ENCODE measurements around the gene EFEMP1. TPM values are rescaled to one million over a fixed set of nuclear protein-coding genes. Genes with fewer than 3 reads are reported as not detected.

EFEMP1 gene
- polyA plus RNA-seq, 3 donors = not detected

DNA sequence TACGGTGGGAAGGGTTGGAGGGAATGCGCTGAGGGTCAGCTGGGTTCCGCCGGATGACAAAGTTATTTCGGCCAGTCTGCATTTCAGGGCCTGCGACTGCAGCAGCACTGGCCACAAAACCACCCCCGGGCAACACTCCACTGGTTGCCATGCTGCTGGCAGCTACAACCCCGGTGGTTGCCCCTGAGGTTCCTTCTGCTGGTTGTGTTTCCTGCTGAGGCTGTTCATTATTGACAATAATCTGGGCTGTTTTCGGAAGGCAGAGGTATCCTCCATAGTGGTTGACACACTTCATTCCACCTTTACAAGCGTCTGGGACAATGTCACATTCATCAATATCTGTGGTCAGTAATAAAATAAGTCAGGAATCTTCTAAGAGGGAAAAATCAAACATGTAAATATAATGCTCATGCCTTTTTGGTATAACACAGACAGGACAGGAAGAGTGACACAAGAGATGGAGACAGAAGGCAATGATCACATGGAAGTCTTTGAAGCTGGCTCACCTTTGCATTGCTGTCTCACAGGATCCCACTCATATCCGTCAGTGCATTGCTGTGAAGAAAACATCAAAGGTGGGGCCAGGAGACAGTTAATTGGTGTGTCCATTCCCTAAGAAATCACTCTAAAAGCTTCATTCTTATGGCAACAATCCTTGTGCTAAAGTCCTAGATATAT, 5.7 kb downstream of the EFEMP1 start:
- H3K36me3 ChIP-seq (replicated peaks in 1 of 2; ENCODE audit: control insufficient read depth in 1 of 2, insufficient read depth in 2 of 2, low read length in 2 of 2) = no peaks in the 10 kb centered on the region
- no peak overlapping the region for H3K27ac ChIP-seq (ENCODE audit: low read depth in 1 of 2, low read length in 2 of 2)
- Mint-ChIP-seq H3K27me3 (ENCODE audit: low read depth in 3 of 3) (peaks cover 11 to 22% (median 13%) of the 10 kb centered on the region in 3 donors), H3K36me3 (no peaks in the 10 kb centered on the region), H3K27ac (no peak overlapping the region), H3K9me3 (peaks cover 0 to 2% (median 0%) of the 10 kb centered on the region in 7 donors), H3K4me1 (no peaks in the 10 kb centered on the region), H3K4me3 (no peak overlapping the region)
- peaks cover 20% of the 10 kb centered on the region in 2 donors for H3K27me3 ChIP-seq (ENCODE audit: control insufficient read depth in 2 of 2, insufficient read depth in 2 of 2, low read length in 2 of 2)
- intact Hi-C loops (cut with micrococcal nuclease) = no loop called here
- no peak overlapping the region for H2AFZ ChIP-seq (ENCODE audit: insufficient read depth, low read depth, low read length, poor library complexity, severe bottlenecking)
- H3K9ac ChIP-seq (ENCODE audit: insufficient read depth, low read length, poor library complexity, severe bottlenecking) = no peak overlapping the region
- H3K4me3 ChIP-seq (replicated peaks in 1 of 3; ENCODE audit: low read depth in 2 of 3, low read length in 3 of 3) = no peak overlapping the region
- WGBS (ENCODE audit: insufficient coverage) = 96% methylated on average over 7 of the region's 11 CpGs
- no peaks in the 10 kb centered on the region for H3K4me1 ChIP-seq (ENCODE audit: control insufficient read depth in 1 of 2, insufficient read depth in 2 of 2, low read length in 2 of 2)
- DNase-seq = no peak
- H3K9me3 ChIP-seq (replicated peaks in 1 of 2; ENCODE audit: control insufficient read depth in 1 of 2, insufficient read depth in 1 of 2, low read length in 2 of 2) = peaks cover 0 to 11% of the 10 kb centered on the region in 2 donors
- H4K20me1 ChIP-seq (ENCODE audit: insufficient read depth, low read length) = no peaks in the 10 kb centered on the region
- H3K4me2 ChIP-seq (replicated peaks; ENCODE audit: extremely low read depth, low read length, poor library complexity, severe bottlenecking) = no peak overlapping the region
- no peaks in the 10 kb centered on the region for H3K79me2 ChIP-seq (ENCODE audit: insufficient read depth, low read length)
- TF ChIP-seq, protein P1, sequence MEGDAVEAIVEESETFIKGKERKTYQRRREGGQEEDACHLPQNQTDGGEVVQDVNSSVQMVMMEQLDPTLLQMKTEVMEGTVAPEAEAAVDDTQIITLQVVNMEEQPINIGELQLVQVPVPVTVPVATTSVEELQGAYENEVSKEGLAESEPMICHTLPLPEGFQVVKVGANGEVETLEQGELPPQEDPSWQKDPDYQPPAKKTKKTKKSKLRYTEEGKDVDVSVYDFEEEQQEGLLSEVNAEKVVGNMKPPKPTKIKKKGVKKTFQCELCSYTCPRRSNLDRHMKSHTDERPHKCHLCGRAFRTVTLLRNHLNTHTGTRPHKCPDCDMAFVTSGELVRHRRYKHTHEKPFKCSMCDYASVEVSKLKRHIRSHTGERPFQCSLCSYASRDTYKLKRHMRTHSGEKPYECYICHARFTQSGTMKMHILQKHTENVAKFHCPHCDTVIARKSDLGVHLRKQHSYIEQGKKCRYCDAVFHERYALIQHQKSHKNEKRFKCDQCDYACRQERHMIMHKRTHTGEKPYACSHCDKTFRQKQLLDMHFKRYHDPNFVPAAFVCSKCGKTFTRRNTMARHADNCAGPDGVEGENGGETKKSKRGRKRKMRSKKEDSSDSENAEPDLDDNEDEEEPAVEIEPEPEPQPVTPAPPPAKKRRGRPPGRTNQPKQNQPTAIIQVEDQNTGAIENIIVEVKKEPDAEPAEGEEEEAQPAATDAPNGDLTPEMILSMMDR (IDR thresholded peaks at IDR 0.05) = no peak

- Histone ChIP-seq H3K27me3 (ENCODE audit: control insufficient read depth in 2 of 2, insufficient read depth in 2 of 2, low read length in 2 of 2) (peaks cover 14% of the 10 kb centered on the region in 2 donors), H3K9me3 (replicated peaks in 1 of 2; ENCODE audit: control insufficient read depth in 1 of 2, insufficient read depth in 1 of 2, low read length in 2 of 2) (peaks cover 0 to 6% of the 10 kb centered on the region in 2 donors), H3K9ac (ENCODE audit: insufficient read depth, low read length, poor library complexity, severe bottlenecking) (no peak overlapping the region), H3K4me3 (replicated peaks in 1 of 3; ENCODE audit: low read depth in 2 of 3, low read length in 3 of 3) (no peak overlapping the region), H3K27ac (ENCODE audit: low read depth in 1 of 2, low read length in 2 of 2) (no peak overlapping the region), H3K79me2 (ENCODE audit: insufficient read depth, low read length) (no peaks in the 10 kb centered on the region), H2AFZ (ENCODE audit: insufficient read depth, low read depth, low read length, poor library complexity, severe bottlenecking) (no peak overlapping the region), H3K36me3 (replicated peaks in 1 of 2; ENCODE audit: control insufficient read depth in 1 of 2, insufficient read depth in 2 of 2, low read length in 2 of 2) (no peaks in the 10 kb centered on the region), H3K4me1 (ENCODE audit: control insufficient read depth in 1 of 2, insufficient read depth in 2 of 2, low read length in 2 of 2) (no peaks in the 10 kb centered on the region), H3K4me2 (replicated peaks; ENCODE audit: extremely low read depth, low read length, poor library complexity, severe bottlenecking) (no peak overlapping the region), H4K20me1 (ENCODE audit: insufficient read depth, low read length) (no peaks in the 10 kb centered on the region)
- 92% methylated on average over 4 of the region's 5 CpGs for WGBS (ENCODE audit: insufficient coverage)
- H3K4me3 Mint-ChIP-seq = no peak overlapping the region
- peaks cover 4 to 15% (median 5%) of the 10 kb centered on the region in 3 donors for H3K27me3 Mint-ChIP-seq (ENCODE audit: low read depth in 3 of 3)
- no peak overlapping the region for H3K27ac Mint-ChIP-seq
- no peaks in the 10 kb centered on the region for H3K4me1 Mint-ChIP-seq
- TF ChIP-seq, protein P1 (IDR thresholded peaks at IDR 0.05) = no peak
- H3K36me3 Mint-ChIP-seq = no peaks in the 10 kb centered on the region
- H3K9me3 Mint-ChIP-seq = peaks cover 0 to 2% (median 0%) of the 10 kb centered on the region in 7 donors
- no peak for DNase-seq
- intact Hi-C loops (cut with micrococcal nuclease) = no loop called here
Observed at GRCh38 chr2:55917117-55917516, 6.5 kb downstream of the EFEMP1 start.

All from CD14-positive monocyte (primary cell).